PC-9 (cell line): ENCODE results near the gene ARL6IP1.

Experiments used
- CTCF ChIP-seq: fragments of 200-600 bp; sonication (generic); conservative IDR thresholded peaks from 2 replicates; pipeline ENCODE4 v1.6.1; 2017; ENCODE audit warnings: mixed run types, antibody characterized with exemption, mild to moderate bottlenecking, moderate library complexity
- EZH2 ChIP-seq: fragments of 200-600 bp; sonication (generic); IDR thresholded peaks from 2 replicates; pipeline ENCODE4 v1.8.0; 2017; ENCODE audit warnings: antibody characterized with exemption, low read depth

DNA sequence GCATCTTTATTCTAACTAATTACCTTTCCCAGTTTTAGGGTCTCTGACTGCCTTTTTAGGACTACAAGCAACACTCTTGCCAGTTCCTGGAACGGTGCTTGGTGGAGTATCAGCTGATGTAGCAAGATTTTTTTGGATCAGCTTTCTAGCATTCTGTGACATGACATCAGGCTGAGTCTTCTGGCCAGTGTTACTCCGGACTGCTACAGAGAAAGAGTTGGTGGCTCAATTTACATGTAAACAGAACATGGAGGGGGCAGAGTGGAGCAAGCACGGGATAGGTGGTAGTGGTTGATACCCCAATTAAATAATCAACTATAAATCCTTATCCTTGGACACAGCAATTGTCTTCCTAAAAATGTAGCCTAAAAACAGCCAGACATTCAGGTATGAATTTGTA is 10.6 kb upstream of the ARL6IP1 start:
- TF ChIP-seq CTCF: no peak
- TF ChIP-seq EZH2: no peak
